Adrenal gland (tissue), 5 donors: ENCODE data around the gene CD5L.

Source experiments
- CTCF ChIP-seq, 6 experiments: fragments of 450-650 bp in 4 of 6; fragments of 200-600 bp in 2 of 6; sonication (generic) in 1 of 6; IDR thresholded peaks; 1 replicate in 5 of 6; 2 replicates in 1 of 6; pipeline versions ENCODE4 v1.5.1 to v1.8.0; 2016 to 2021; ENCODE audit warnings: antibody characterized with exemption in 6 of 6, mild to moderate bottlenecking in 2 of 6, moderate library complexity in 1 of 6
- POLR2A ChIP-seq, 2 donors: fragments of 450-650 bp; IDR thresholded peaks; one replicate each; pipeline ENCODE4 v1.6.1; 2017; ENCODE audit warnings: antibody characterized with exemption in 2 of 2, mild to moderate bottlenecking in 2 of 2, moderate library complexity in 1 of 2
- donor health status: DM: no; HTN: no; CAD: no.

- TF ChIP-seq CTCF (IDR thresholded peaks at IDR 0.05) (no peak), POLR2A (IDR thresholded peaks at IDR 0.05) (no peak)
Observed at GRCh38 chr1:157856538-157856937, 14.9 kb upstream of the CD5L start.
